ENCODE results near the gene NES.
A peak's percentile ranks its signal among the peaks of the same experiment; 100 is the strongest.

The NES gene

GRCh38 chr1:156629823-156630449 lies 47.3 kb downstream of the NES start (continued):
- TF ChIP-seq ZNF324 (tag by site-specific recombination; IDR thresholded peaks at IDR 0.05): no peak

DNA sequence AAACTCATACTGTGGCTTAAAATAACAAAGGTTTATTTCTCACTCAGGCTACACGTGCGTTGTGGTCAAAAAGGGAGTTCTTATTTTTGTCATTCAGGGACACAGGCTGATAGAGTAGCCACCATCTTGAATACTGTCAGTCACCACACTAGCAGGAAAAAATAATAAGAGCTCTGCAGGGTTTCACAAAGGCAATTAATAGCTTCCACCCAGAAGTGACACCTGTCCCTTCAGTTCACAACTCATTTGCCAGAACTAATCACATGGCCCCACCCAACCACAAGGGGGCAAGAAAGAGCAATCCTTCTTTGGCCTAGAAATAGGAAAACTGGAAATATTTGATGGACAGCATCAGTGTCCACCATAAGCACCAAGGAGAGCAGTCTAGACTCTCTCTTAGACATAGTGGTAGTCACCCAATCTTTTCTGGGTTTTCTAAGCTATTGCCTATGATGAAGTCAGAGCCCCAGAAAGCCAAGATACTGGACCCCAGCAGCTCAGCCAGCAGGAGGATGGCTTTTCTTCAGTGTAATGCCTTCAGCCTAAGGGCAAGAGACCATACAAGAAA lies 49.8 kb downstream of the NES start:
- Histone ChIP-seq H3K4me1 (ENCODE audit: control insufficient read depth, insufficient read depth, low read length) (no peaks in the 10 kb centered on the region), H3K4me3 (ENCODE audit: low read depth, low read length) (no peak overlapping the region), H3K36me3 (ENCODE audit: control insufficient read depth in 2 of 2, insufficient read depth in 1 of 2, low read length in 2 of 2) (no peaks in the 10 kb centered on the region), H3K9me3 (ENCODE audit: control insufficient read depth, insufficient read depth, low read depth, low read length) (no peaks in the 10 kb centered on the region), H3K27ac (ENCODE audit: extremely low read depth, low read depth, low read length) (no peak overlapping the region)
- TF ChIP-seq, protein P1, sequence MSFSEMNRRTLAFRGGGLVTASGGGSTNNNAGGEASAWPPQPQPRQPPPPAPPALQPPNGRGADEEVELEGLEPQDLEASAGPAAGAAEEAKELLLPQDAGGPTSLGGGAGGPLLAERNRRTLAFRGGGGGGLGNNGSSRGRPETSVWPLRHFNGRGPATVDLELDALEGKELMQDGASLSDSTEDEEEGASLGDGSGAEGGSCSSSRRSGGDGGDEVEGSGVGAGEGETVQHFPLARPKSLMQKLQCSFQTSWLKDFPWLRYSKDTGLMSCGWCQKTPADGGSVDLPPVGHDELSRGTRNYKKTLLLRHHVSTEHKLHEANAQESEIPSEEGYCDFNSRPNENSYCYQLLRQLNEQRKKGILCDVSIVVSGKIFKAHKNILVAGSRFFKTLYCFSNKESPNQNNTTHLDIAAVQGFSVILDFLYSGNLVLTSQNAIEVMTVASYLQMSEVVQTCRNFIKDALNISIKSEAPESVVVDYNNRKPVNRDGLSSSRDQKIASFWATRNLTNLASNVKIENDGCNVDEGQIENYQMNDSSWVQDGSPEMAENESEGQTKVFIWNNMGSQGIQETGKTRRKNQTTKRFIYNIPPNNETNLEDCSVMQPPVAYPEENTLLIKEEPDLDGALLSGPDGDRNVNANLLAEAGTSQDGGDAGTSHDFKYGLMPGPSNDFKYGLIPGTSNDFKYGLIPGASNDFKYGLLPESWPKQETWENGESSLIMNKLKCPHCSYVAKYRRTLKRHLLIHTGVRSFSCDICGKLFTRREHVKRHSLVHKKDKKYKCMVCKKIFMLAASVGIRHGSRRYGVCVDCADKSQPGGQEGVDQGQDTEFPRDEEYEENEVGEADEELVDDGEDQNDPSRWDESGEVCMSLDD (tag by site-specific recombination; IDR thresholded peaks at IDR 0.05): no peak
- TF ChIP-seq KLF10 (tag by site-specific recombination; IDR thresholded peaks at IDR 0.05) (no peak), ZNF660 (tag by site-specific recombination; IDR thresholded peaks at IDR 0.05) (0 out of 2 replicates have a peak, but pooled peaks have one; percentile 21), ZNF701 (tag by site-specific recombination; IDR thresholded peaks at IDR 0.05) (no peak), ZNF654 (tag by site-specific recombination; IDR thresholded peaks at IDR 0.05; ENCODE audit: low read depth) (peak; percentile 50), REST (tag by site-specific recombination; IDR thresholded peaks at IDR 0.05) (peak; percentile 92)
- TF ChIP-seq, protein P2, sequence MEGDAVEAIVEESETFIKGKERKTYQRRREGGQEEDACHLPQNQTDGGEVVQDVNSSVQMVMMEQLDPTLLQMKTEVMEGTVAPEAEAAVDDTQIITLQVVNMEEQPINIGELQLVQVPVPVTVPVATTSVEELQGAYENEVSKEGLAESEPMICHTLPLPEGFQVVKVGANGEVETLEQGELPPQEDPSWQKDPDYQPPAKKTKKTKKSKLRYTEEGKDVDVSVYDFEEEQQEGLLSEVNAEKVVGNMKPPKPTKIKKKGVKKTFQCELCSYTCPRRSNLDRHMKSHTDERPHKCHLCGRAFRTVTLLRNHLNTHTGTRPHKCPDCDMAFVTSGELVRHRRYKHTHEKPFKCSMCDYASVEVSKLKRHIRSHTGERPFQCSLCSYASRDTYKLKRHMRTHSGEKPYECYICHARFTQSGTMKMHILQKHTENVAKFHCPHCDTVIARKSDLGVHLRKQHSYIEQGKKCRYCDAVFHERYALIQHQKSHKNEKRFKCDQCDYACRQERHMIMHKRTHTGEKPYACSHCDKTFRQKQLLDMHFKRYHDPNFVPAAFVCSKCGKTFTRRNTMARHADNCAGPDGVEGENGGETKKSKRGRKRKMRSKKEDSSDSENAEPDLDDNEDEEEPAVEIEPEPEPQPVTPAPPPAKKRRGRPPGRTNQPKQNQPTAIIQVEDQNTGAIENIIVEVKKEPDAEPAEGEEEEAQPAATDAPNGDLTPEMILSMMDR (tag by site-specific recombination; IDR thresholded peaks at IDR 0.05): peak; percentile 27; the same call in 1 of the 2 replicates
- CTCF ChIA-PET: interaction anchor here (0.6 to 14.1 kb wide), 32 partner anchors 8 to 652 kb away, joined by 3 to 294 read pairs (median 5); partner anchors contain the start of genes BCAN, CRABP2, GPATCH4 and HAPLN2
- POLR2A ChIA-PET: interaction anchor here (0.7 to 1.3 kb wide), 4 partner anchors 12 to 120 kb away, joined by 3 to 10 read pairs (median 5); no protein-coding TSS in a partner anchor

GRCh38 chr1:156626079-156626438 lies 51.1 kb downstream of the NES start:
- no peak overlapping the region for H3K27ac ChIP-seq (ENCODE audit: extremely low read depth, low read depth, low read length)
- ChIA-PET POLR2A (no interaction called here), CTCF (interaction anchor here (0.6 to 14.1 kb wide), 21 partner anchors 12 to 426 kb away, joined by 3 to 294 read pairs (median 8); partner anchors contain the start of genes BCAN, CRABP2, GPATCH4 and NES)
- no peaks in the 10 kb centered on the region for H3K9me3 ChIP-seq (ENCODE audit: control insufficient read depth, insufficient read depth, low read depth, low read length)
- H3K4me3 ChIP-seq (ENCODE audit: low read depth, low read length): no peak overlapping the region
- TF ChIP-seq ZNF654 (tag by site-specific recombination; IDR thresholded peaks at IDR 0.05; ENCODE audit: low read depth): no peak
- TF ChIP-seq ZSCAN30 (tag by site-specific recombination; IDR thresholded peaks at IDR 0.05): 0 out of 2 replicates have a peak, but pooled peaks have one; percentile 14
- 0 out of 2 replicates have a peak, but pooled peaks have one; percentile 39 for TF ChIP-seq ZNF184 (tag by site-specific recombination; IDR thresholded peaks at IDR 0.05)
- no peaks in the 10 kb centered on the region for H3K4me1 ChIP-seq (ENCODE audit: control insufficient read depth, insufficient read depth, low read length)
- no peaks in the 10 kb centered on the region for H3K36me3 ChIP-seq (ENCODE audit: control insufficient read depth in 2 of 2, insufficient read depth in 1 of 2, low read length in 2 of 2)

Data from HEK293 (cell line).